Erythroblast (primary cell): Measurements from ENCODE around the gene RGMA.

ENCODE experiments used
- DNase-seq, 2 experiments: peaks; one replicate each; lab custom pipeline; 2025; lab: John Stamatoyannopoulos, UW
- GATA1 ChIP-seq: IDR thresholded peaks from 2 replicates; pipeline ENCODE4 v1.6.1; 2011; ENCODE audit warnings: low read depth, mild to moderate bottlenecking, control low read depth, low read length, moderate library complexity
- POLR2A ChIP-seq: IDR thresholded peaks from 2 replicates; pipeline ENCODE4 v1.6.1; 2011; ENCODE audit warnings: mild to moderate bottlenecking, low read length

RGMA gene

GRCh38 chr15:93111451-93111850 lies 22.4 kb upstream of the RGMA start:
- no peak for TF ChIP-seq POLR2A
- TF ChIP-seq GATA1: no peak
- DNase-seq: no peak

- DNase-seq: no peak
- TF ChIP-seq GATA1: no peak
- no peak for TF ChIP-seq POLR2A
Measured at GRCh38 chr15:93110502-93111040, 21.6 kb upstream of the RGMA start.

GRCh38 chr15:93109336-93110102 lies 20.5 kb upstream of the RGMA start:
- DNase-seq: no peak

DNA sequence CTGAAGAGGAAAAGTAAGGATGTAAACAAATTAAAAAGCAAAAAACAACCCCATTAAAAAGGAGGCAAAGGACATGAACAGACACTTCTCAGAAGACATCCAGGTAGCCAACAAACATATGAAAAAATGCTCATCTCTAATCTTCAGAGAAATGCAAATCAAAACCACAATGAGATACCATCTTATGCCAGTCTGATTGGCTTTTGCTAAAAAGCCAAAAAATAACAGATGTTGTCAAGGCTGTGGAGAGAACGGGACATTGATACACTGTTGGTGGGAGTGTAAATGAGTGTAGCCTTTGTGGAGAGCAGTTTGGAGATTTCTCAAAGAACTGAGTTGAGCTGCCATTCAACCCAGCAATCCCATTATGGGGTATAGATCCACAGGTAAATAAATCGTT lies 18.6 kb upstream of the RGMA start:
- TF ChIP-seq POLR2A (no peak), GATA1 (no peak)
- DNase-seq: no peak

More at GRCh38 chr15:93109336-93110102, 20.5 kb upstream of the RGMA start:
- TF ChIP-seq GATA1: no peak

DNA sequence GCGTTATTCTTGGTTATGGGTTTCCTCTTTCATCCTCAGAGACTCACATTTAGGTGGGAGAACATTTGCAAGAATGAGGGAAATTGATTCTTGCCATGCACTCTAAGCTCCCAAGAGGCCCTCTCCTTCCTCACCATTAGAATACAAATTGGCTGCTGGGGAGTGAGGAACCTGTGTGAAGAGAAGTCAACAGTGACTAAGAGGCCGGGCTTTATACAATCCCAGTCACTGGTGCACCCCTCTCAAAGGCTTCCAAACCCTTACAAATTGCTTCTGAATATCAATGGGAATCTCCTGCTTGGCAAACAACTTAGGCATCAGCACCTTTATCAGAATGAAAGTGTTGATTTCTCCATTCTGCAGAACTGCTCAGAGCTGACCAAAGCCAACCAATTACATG lies 16.5 kb upstream of the RGMA start:
- no peak for TF ChIP-seq GATA1
- TF ChIP-seq POLR2A: no peak
- DNase-seq: no peak

GRCh38 chr15:93103823-93104222 lies 14.8 kb upstream of the RGMA start:
- no peak for TF ChIP-seq GATA1
- no peak for TF ChIP-seq POLR2A
- DNase-seq: no peak

- TF ChIP-seq POLR2A (no peak), GATA1 (no peak)
- DNase-seq: no peak
Measured at GRCh38 chr15:93102211-93102610, 13.2 kb upstream of the RGMA start.

DNA sequence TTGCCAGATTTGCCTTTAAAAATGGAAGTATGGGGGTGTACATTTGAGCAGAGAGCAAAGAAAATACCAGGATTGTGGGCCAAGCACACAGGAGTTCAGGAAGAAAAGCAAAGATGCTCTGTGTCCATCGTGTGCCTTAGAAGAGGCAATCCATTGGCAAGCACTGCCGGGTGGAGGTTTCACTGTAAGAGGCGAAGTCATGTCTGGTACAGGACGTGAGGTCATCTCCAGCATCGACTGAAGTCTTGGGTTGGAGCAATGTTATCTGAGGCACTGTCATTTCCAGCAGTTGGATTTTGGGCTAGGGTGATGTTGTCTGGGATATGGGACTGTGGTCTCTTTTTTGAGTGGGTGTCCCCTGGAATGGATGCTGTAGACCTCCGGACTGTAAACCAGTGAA lies 4.8 kb upstream of the RGMA start:
- DNase-seq: no peak
- no peak for TF ChIP-seq POLR2A
- TF ChIP-seq GATA1: no peak

DNA sequence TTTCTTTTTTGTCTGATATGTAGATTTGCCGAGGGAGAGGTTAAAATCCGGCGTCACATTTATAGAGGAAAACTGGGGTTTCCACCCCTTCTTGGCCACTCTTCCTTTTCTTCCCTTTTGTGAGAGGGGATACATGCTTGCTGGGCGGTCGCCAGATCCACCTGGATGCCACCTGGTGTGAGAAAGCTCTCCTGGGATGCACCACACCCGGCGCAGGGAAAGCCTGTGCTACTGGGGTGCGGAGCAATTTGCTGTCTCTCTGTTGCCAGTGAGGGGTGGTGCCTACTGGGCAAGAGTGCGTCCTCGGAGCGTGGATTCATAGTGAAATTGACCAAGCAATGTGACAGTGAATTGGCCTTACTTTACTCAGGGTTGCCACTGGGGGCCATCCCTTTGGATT lies 2.5 kb upstream of the RGMA start:
- no peak for DNase-seq
- no peak for TF ChIP-seq GATA1
- no peak for TF ChIP-seq POLR2A

DNA sequence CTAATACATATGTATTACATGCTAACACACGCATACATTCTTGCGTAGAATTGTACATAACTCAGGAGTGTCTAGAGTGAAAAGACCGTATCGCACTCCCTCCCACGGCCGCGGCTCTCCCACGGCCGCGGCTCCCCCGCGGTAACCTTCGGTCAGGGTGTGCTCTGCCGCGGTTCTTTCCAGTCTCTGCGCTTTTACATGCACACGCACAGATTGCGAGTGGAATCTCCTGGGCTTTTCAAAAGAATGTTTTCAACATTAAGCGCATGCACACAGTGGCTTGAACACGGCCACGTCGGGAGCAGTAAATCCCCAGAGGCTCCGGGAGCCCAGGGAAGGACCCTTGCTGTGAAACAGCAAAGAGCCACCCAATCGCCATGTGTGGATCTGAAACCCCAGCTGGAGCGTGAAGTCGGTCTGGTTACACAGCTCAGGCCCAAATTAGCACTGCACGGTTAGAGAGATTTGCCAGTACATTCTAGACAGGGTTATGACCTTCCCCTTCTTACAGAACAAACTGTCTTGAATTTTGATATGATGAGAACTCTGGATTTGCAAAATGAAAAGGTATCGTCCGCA lies 805 bp upstream of the RGMA start:
- no peak for TF ChIP-seq GATA1
- no peak for TF ChIP-seq POLR2A
- DNase-seq: no peak

DNA sequence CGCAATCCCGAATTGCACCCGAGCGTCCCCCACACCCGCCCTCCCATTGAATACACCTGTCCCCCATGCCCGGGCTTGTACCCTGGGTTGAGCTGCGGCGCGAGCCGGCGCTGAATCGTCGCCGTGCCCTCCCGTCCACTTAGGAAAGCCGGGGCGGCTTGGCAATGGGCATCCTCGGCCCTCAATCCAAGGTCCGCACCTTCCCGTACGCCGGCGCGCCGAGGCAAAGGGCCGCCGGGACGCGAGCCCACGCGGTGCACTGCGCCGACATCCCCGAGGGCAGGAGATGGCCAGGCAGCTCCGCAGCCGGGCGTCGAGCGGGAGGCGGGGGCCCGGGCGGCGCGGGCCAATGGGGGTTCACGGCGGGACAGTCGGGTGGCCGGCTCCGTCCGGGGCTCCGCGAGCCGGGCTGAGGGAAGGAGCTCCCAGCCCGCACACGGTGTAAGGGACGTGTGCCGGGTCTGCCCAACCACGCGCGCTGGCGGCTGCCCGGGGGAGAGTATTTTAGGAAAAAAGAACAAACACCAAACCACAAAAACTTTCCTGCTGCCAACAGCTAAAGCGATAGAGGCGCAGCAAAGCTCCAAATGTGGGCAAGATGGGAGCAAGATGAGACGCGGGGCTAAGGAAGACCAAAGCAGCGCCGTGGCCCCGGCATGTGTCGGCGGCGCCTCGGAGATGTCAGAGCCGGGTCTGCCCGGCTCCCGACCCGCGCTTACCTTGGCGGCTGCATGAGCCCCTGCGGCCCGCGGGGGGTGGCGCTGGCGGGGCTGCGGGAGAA lies 621 bp downstream of the RGMA start:
- TF ChIP-seq GATA1 (no peak), POLR2A (no peak)
- peak; percentile 12 to 26 for DNase-seq

DNA sequence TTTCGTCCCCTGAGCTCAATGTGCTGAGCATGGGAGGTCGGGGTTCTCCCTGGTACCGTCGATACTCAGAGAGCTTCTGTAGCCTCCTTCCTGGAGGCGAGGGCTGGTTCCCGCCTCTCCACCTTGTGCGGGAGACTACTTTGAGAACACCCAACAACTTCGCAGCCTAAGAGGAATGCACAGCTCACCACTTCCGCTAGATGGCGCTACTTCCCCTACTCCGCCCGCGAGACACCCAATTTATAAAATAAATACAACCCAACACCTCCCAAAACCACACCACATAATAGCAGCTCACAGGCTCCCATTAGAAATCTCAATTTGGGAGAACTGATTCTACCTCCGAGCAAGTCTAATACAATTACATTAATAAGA lies 1.2 kb downstream of the RGMA start:
- DNase-seq: peak; percentile 67 to 79
- TF ChIP-seq POLR2A (no peak), GATA1 (no peak)

DNA sequence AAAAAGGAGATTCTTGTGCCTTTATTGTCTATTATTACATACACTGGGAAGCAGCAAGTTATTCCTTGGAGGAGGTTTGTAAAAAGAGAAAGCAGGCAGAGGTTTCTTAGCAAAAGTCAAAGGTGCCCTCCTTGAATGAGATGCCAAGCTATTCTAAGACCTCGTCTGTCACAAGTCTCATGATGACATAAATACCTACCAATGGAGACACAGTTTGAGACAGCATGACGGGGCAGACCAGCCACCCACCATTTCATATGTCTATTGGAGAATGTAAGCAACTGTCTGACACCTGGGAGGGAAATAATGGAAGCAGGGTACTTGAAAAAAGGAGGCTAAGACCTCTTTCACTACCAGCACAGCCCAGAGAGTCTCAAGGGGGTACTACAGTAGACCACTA lies 2.2 kb downstream of the RGMA start:
- DNase-seq: no peak
- TF ChIP-seq GATA1 (no peak), POLR2A (no peak)

DNA sequence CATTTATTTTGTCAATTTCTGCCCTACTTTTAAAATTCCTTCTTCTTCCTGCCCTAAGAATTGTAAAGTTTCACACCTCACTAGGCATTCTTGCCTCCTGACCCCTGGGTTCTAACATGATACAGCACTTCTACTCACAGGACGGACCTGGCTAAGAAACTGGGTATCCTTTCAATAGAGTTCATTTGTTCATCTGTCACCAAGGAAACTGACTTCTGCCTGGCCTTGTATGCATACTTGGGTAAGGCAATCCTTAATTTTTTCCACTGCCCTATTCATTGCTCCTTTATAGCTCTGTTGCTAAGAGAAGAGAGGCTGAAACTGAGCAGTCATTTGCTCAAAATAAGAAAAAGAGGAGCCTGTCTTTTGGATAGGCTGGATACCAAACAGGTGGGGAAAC lies 3.3 kb downstream of the RGMA start:
- TF ChIP-seq POLR2A (no peak), GATA1 (no peak)
- DNase-seq: no peak

GRCh38 chr15:93082861-93083260 lies 6.2 kb downstream of the RGMA start:
- no peak for DNase-seq
- no peak for TF ChIP-seq POLR2A
- TF ChIP-seq GATA1: no peak
